HG03460 (cell line): Measurements from ENCODE around the gene TMTC1.

Experiments
- ATAC-seq: cut with Tn5 transposase; IDR thresholded peaks from one replicate; pipeline ENCODE4 v1.9.1; 2021; ENCODE audit not compliant: unreplicated experiment

The TMTC1 gene

DNA sequence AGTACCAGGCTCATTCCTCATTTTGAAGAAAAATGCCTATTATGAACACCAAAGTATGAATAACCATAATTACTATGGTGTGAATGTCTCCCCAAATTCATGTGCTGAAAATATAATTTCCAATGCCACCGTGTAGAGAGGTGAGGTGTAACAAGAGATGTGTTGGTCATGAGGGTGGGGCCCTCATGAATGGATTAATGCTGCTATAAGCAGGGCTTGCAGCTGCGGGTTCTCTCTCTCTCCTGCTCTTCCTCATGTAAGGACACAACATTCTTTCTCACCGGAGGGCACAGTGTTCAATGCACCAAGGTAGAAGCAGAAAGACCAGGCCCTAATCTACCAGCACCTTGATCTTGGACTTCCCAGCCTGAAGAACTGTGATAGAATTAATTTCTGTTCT lies 70.0 kb downstream of the TMTC1 start:
- ATAC-seq = no peak

GRCh38 chr12:29711381-29711780 lies 72.4 kb downstream of the TMTC1 start:
- ATAC-seq = no peak

GRCh38 chr12:29710104-29710503 lies 73.6 kb downstream of the TMTC1 start:
- no peak for ATAC-seq

GRCh38 chr12:29709496-29710040 lies 74.2 kb downstream of the TMTC1 start:
- no peak for ATAC-seq

DNA sequence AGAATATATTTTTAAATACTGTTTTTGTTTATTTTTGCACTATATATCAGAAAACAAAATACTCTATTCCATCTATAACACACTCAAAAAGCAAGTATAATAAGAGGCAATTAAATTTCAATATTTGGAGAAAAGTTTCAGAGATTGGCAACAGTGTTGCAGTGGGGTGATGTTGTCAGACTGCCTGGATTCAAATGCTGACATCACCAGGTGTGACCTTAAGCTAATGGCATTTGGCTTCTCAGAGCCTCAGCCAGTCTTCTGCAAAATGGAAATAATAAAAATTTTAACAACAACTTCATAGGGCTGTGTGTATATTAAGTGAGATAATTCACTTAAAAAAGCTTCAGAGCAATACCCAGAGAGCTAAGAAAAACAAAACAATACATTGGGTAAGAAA lies 74.7 kb downstream of the TMTC1 start:
- no peak for ATAC-seq

DNA sequence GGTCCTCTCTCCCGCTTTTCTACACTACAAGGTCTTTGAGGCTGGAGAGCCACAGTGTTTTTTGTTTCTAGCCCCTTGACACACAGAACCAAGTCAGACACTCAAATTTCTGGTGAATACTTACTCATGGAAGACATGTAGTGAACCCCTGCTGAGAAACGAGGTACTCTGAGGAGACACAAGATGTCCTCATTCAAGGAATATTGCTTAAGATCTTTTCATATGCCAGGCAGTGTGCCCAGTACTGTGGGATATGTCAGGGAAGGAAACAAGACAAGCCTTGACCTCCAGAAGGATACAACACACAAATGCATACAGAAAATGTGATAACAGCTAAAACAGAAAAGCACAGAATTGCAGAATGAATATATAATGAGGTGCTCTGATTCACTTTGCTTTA lies 75.9 kb downstream of the TMTC1 start:
- no peak for ATAC-seq

- ATAC-seq = no peak
Observed at GRCh38 chr12:29706311-29706710, 77.4 kb downstream of the TMTC1 start.

- ATAC-seq = no peak
Observed at GRCh38 chr12:29703528-29703927, 80.2 kb downstream of the TMTC1 start.

DNA sequence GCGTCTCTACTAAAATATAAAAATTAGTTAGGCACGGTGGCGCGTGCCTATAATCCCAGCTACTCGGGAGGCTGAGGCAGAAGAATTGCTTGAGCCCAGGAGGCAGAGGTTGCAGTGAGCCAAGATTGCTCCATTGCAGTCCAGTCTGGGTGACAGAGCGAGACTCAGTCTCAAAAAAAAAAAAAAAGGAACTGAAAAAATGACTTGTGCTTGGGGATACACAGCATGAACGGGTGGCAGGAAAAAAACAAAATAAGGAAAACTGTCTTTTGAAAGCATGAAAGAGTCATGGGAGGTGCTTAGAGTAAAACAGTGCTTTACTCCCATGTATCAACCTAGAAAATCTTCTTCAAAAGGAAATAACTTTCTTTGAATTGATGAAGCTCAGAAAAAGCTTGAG lies 80.8 kb downstream of the TMTC1 start:
- ATAC-seq = no peak

DNA sequence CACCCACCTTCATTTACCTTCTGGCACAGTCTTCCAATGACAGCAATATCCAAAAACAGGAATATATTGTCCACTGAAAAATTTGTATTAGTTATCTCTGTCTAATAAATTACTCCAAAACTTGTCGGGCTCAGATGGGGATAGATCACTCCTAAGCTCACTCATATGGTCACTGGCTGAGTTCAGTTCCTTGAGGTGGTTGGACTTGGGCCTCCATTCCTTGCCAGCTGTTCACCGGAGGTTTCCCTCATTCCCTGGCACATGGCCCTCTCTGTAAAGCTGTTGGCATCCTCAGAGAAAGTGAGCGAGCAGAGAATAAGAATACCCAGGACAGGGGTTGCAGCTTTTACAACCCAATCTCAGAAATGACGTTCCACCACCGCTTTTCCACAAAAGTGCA lies 81.5 kb downstream of the TMTC1 start:
- no peak for ATAC-seq

GRCh38 chr12:29700761-29701481 lies 82.8 kb downstream of the TMTC1 start:
- no peak for ATAC-seq

- no peak for ATAC-seq
Observed at GRCh38 chr12:29698756-29699155, 85.0 kb downstream of the TMTC1 start.

DNA sequence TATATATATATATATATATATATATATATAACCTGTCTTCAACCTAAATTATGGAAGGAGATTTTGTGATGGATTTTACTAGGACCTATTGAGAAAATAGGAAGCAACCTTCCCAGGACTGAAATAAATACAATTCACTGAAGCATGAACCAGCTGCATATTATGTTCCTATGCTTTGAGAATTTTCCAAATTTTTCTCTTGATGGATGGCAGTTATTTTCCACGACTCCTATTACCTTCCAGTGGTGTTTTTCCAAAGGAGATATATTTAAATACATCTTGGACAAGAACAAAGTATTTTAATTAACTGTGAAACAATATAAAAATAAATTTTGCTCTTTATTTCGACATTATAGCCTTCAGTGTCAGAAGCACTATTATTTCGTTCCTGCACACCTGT lies 87.9 kb downstream of the TMTC1 start:
- no peak for ATAC-seq

DNA sequence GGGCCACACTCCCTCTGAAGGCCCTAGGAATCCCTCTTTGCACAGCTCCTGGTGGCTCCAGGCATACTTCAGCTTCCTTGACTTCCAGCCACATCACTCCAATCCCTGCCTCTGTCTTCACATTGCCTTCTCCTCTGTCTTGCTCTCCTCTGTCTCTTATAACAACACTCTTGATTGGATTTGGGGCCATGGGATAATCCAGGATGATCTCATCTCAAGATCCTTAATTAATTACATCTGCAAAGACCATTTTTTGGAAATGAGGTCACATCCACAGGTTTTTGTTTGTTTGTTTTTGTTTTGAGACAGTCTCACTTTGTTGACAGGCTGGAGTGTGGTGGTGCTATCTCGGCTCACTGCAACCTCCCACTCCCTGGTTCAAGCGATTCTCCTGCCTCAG lies 88.7 kb downstream of the TMTC1 start:
- no peak for ATAC-seq

GRCh38 chr12:29694002-29694401 lies 89.7 kb downstream of the TMTC1 start:
- ATAC-seq = no peak

GRCh38 chr12:29692237-29692636 lies 91.5 kb downstream of the TMTC1 start:
- no peak for ATAC-seq

- ATAC-seq = no peak
Observed at GRCh38 chr12:29691161-29691854, 92.4 kb downstream of the TMTC1 start.

DNA sequence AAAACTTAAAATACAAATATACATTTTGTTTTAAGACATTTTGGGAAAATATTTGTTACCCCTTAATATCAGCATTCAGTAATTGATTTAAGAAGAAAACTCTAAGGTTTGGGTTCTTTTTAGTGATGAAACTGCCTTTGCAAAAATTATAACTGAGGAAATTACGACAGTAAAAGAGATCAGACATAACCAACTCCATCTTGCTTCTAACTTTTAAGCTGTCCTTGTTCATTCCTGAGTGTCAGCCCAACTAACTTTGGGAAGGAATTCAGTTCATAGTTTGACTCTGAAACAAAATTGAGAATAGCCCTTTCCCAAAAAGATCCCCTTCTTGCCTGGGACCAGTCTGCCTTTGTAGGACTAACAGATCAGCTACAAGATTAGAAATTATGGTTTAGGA lies 93.0 kb downstream of the TMTC1 start:
- ATAC-seq = no peak

DNA sequence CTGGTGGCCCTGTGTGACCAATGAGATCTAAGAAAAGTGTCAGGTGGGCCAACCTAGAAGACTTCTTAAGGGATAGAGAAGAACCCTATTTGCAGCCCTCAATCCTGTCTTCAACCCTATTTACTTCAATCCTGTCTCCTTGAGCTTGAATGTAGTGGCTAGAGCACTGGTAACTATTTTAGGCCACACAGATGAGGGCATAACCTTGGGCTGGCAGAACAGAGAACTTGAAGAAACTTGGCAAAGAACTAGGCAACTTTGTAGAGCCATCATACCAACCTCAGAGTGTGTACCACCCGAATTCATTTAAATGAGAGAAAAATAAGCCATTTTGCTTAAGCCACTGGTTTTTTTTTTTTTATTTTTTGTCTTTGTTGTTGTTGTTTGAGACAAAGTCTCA lies 94.8 kb downstream of the TMTC1 start:
- ATAC-seq = no peak

DNA sequence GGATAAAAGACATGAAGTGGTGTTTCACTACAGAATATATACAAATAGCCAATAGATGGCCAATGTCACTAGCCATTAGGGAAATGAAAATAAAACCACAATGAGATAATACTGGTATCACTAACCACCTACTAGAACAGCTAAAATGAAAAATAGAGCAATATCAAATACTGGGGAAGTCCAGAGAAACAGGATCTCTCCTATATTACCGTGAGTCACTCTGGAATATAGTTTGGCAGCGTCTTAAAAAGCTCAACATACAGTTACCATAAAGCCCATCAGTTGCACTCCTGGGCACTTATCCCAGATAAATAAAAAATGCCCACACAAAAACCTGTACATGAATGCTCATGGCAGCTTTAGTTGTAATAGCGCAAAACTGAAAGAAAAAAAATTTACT lies 101.7 kb downstream of the TMTC1 start:
- no peak for ATAC-seq

GRCh38 chr12:29681370-29681769 lies 102.4 kb downstream of the TMTC1 start:
- no peak for ATAC-seq

DNA sequence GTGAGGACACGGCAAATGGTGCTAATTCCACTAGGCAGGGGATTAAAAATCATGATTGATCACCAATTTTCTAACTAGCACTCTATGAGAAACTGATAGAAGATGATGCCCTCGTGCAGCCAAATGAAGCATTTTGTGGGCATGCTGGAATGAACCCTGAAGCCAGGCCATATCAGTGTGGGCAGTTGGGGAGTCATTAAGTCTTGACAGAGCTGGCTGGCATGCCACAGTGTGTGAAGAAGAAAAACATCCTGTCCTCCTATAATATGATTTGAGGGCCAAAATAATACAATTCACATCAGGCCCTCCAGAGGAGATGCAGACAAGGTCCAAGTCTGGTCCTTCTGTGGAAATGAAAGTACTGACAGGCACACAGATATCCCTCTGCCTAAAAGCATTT lies 107.1 kb downstream of the TMTC1 start:
- no peak for ATAC-seq

DNA sequence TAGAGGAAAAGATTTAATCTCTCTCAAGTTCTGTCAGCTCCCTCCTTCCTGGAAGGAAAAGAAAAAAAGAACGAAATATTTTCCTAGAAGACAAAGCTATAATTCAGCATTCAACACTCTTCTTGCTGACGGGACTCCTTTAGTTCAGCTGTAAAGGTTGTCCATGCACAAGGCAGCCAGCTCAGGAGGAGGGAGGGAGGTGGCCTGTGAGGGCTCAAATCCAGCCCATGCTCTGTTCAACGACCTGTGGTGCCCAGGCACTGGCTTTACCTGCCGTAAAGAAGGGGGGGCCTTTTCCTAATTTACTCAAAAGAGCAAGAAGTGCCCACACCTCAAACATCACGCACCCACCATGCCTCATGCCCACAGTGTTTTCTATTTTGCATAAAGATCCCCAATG lies 109.3 kb downstream of the TMTC1 start:
- no peak for ATAC-seq
